Prostate gland (tissue), 2 donors: ENCODE measurements around the gene ELK4.

ENCODE experiments used
- POLR2A ChIP-seq: fragments of 450-650 bp; IDR thresholded peaks from one replicate; pipeline ENCODE4 v1.6.1; 2016; ENCODE audit warnings: antibody characterized with exemption, mild to moderate bottlenecking
- POLR2AphosphoS5 ChIP-seq: sonication (generic); formaldehyde crosslinking; IDR thresholded peaks from one replicate; pipeline ENCODE4 v1.6.1; 2017; ENCODE audit warnings: antibody characterized with exemption
- TF ChIP-seq, protein P1 (sequence below), 4 experiments: fragments of 200-600 bp in 2 of 4; fragments of 450-650 bp in 2 of 4; sonication (generic) in 2 of 4; IDR thresholded peaks; 1 replicate in 3 of 4; 2 replicates in 1 of 4; pipeline ENCODE4 v1.5.1; 2016 to 2019; ENCODE audit warnings: antibody characterized with exemption in 4 of 4, mild to moderate bottlenecking in 2 of 4, moderate library complexity in 2 of 4

DNA sequence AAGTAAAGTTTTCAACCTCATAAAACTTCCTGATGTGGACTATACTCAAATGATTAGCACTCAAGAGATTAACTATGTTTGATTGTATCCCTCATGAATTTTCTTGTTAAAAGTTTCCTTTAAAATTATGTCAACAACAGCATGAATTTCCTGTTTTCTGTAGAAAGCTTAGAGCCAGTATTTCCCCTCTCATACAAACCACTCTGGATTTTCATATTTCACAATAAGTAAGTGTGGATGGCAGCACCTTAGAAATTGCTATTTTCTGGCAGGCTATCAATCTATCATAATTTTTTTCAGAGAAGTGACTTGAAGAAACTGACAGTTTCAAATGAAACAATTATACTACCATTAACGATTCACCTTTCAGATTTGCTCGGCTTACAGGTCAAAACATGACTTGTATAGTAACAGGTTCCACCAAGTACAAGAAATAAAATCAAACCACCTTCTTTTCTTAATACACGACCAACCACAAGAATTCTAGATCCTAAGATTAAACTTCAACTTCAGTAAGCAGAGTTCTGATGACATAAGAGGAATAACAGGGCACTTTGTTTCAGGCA is 20.8 kb downstream of the ELK4 start:
- TF ChIP-seq, protein P1, sequence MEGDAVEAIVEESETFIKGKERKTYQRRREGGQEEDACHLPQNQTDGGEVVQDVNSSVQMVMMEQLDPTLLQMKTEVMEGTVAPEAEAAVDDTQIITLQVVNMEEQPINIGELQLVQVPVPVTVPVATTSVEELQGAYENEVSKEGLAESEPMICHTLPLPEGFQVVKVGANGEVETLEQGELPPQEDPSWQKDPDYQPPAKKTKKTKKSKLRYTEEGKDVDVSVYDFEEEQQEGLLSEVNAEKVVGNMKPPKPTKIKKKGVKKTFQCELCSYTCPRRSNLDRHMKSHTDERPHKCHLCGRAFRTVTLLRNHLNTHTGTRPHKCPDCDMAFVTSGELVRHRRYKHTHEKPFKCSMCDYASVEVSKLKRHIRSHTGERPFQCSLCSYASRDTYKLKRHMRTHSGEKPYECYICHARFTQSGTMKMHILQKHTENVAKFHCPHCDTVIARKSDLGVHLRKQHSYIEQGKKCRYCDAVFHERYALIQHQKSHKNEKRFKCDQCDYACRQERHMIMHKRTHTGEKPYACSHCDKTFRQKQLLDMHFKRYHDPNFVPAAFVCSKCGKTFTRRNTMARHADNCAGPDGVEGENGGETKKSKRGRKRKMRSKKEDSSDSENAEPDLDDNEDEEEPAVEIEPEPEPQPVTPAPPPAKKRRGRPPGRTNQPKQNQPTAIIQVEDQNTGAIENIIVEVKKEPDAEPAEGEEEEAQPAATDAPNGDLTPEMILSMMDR (IDR thresholded peaks at IDR 0.05), result no peak
- peak; percentile 22 for TF ChIP-seq POLR2AphosphoS5
- TF ChIP-seq POLR2A, result no peak
